Measurements from ENCODE around the gene ST8SIA3. TPM values are rescaled to one million over a fixed set of nuclear protein-coding genes. Genes with fewer than 3 reads are reported as not detected.
A peak's percentile ranks its signal among the peaks of the same experiment; 100 is the strongest.

Gene ST8SIA3, protein sequence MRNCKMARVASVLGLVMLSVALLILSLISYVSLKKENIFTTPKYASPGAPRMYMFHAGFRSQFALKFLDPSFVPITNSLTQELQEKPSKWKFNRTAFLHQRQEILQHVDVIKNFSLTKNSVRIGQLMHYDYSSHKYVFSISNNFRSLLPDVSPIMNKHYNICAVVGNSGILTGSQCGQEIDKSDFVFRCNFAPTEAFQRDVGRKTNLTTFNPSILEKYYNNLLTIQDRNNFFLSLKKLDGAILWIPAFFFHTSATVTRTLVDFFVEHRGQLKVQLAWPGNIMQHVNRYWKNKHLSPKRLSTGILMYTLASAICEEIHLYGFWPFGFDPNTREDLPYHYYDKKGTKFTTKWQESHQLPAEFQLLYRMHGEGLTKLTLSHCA
- 4.9 TPM for polyA plus RNA-seq (2013, experiment 1 of 4)
- polyA plus RNA-seq (2013, experiment 2 of 4), result 4.6 TPM
- polyA plus RNA-seq (2013, experiment 3 of 4), result 3.6 TPM
- polyA plus RNA-seq (2013, experiment 4 of 4), result 3.0 TPM

DNA sequence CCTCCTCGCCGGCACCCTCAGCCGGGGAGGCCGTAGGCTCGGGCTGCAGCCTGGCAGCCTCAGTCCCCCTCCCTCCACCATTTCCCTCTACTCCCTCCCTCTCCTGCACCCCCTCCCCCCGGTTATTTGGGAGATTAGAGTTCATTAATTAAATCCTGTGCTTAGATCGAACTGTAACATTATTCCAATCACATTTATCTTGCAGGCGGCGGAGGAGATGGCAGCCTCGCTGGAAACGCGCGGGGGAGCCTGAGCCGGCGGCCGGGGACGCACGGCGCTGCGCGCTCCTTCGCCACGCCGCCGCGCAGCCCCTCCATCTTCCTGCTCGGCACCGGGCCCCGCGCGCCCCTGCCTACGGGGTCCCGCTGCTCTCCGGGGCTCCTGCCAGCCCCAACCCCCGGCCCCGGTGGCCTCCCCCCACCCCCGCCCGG lies at the start of gene ST8SIA3:
Gene ST8SIA3, plus strand, starts transcription at position 287 of the 431 bp plus-strand sequence. CDS start 290 bp downstream, outside the sequence.
- Histone ChIP-seq H3K4me3 (ENCODE audit: insufficient read depth, low read depth, low read length) (peak within 1 kb of the TSS; percentile 65), H3K4me1 (ENCODE audit: control insufficient read depth, insufficient read depth, low read length) (peaks cover 4% of the 10 kb centered on the region), H3K27ac (ENCODE audit: insufficient read depth, low read depth, low read length, poor library complexity, severe bottlenecking) (no peak within 1 kb of the TSS), H3K9me3 (ENCODE audit: control insufficient read depth, low read length) (no peaks in the 10 kb centered on the region), H3K36me3 (ENCODE audit: control insufficient read depth, insufficient read depth, low read length) (no peaks in the 10 kb centered on the region), H3K27me3 (ENCODE audit: control insufficient read depth, insufficient read depth, low read length, poor library complexity, severe bottlenecking) (peaks cover 14% of the 10 kb centered on the region)
- 1% methylated on average over 31 to 34 of the region's 38 CpGs for WGBS, 2 experiments

GRCh38 chr18:57311472-57311871 lies 40.9 kb upstream of the ST8SIA3 start:
- Histone ChIP-seq H3K4me1 (ENCODE audit: control insufficient read depth, insufficient read depth, low read length) (no peaks in the 10 kb centered on the region), H3K36me3 (ENCODE audit: control insufficient read depth, insufficient read depth, low read length) (no peaks in the 10 kb centered on the region), H3K27ac (ENCODE audit: insufficient read depth, low read depth, low read length, poor library complexity, severe bottlenecking) (no peak overlapping the region), H3K27me3 (ENCODE audit: control insufficient read depth, insufficient read depth, low read length, poor library complexity, severe bottlenecking) (no peaks in the 10 kb centered on the region), H3K4me3 (ENCODE audit: insufficient read depth, low read depth, low read length) (no peak overlapping the region), H3K9me3 (ENCODE audit: control insufficient read depth, low read length) (no peaks in the 10 kb centered on the region)
- 95 to 96% methylated on average over 4 of the region's 4 CpGs for WGBS, 2 experiments

- no peaks in the 10 kb centered on the region for H3K36me3 ChIP-seq (ENCODE audit: control insufficient read depth, insufficient read depth, low read length)
- H3K9me3 ChIP-seq (ENCODE audit: control insufficient read depth, low read length), result no peaks in the 10 kb centered on the region
- no peak overlapping the region for H3K27ac ChIP-seq (ENCODE audit: insufficient read depth, low read depth, low read length, poor library complexity, severe bottlenecking)
- 90 to 100% methylated on average over 3 of the region's 3 CpGs for WGBS, 2 experiments
- H3K27me3 ChIP-seq (ENCODE audit: control insufficient read depth, insufficient read depth, low read length, poor library complexity, severe bottlenecking), result no peaks in the 10 kb centered on the region
- no peak overlapping the region for H3K4me3 ChIP-seq (ENCODE audit: insufficient read depth, low read depth, low read length)
- H3K4me1 ChIP-seq (ENCODE audit: control insufficient read depth, insufficient read depth, low read length), result no peaks in the 10 kb centered on the region
Observed at GRCh38 chr18:57312346-57313144, 39.8 kb upstream of the ST8SIA3 start.

GRCh38 chr18:57320603-57321002 lies 31.8 kb upstream of the ST8SIA3 start:
- Histone ChIP-seq H3K27me3 (ENCODE audit: control insufficient read depth, insufficient read depth, low read length, poor library complexity, severe bottlenecking) (no peaks in the 10 kb centered on the region), H3K9me3 (ENCODE audit: control insufficient read depth, low read length) (no peaks in the 10 kb centered on the region), H3K27ac (ENCODE audit: insufficient read depth, low read depth, low read length, poor library complexity, severe bottlenecking) (no peak overlapping the region), H3K4me3 (ENCODE audit: insufficient read depth, low read depth, low read length) (no peak overlapping the region), H3K4me1 (ENCODE audit: control insufficient read depth, insufficient read depth, low read length) (no peaks in the 10 kb centered on the region), H3K36me3 (ENCODE audit: control insufficient read depth, insufficient read depth, low read length) (no peaks in the 10 kb centered on the region)
- 86 to 97% methylated on average over 2 of the region's 2 CpGs for WGBS, 2 experiments

- WGBS, 2 experiments, result 83 to 84% methylated on average over 1 of the region's 1 CpG
- Histone ChIP-seq H3K36me3 (ENCODE audit: control insufficient read depth, insufficient read depth, low read length) (no peaks in the 10 kb centered on the region), H3K9me3 (ENCODE audit: control insufficient read depth, low read length) (no peaks in the 10 kb centered on the region), H3K27ac (ENCODE audit: insufficient read depth, low read depth, low read length, poor library complexity, severe bottlenecking) (no peak overlapping the region), H3K27me3 (ENCODE audit: control insufficient read depth, insufficient read depth, low read length, poor library complexity, severe bottlenecking) (no peaks in the 10 kb centered on the region), H3K4me3 (ENCODE audit: insufficient read depth, low read depth, low read length) (no peak overlapping the region), H3K4me1 (ENCODE audit: control insufficient read depth, insufficient read depth, low read length) (no peaks in the 10 kb centered on the region)
Observed at GRCh38 chr18:57325491-57326166, 26.7 kb upstream of the ST8SIA3 start.

GRCh38 chr18:57326718-57327323 lies 25.5 kb upstream of the ST8SIA3 start:
- no peaks in the 10 kb centered on the region for H3K9me3 ChIP-seq (ENCODE audit: control insufficient read depth, low read length)
- 90 to 91% methylated on average over 8 of the region's 8 CpGs for WGBS, 2 experiments
- H3K4me3 ChIP-seq (ENCODE audit: insufficient read depth, low read depth, low read length), result no peak overlapping the region
- no peaks in the 10 kb centered on the region for H3K36me3 ChIP-seq (ENCODE audit: control insufficient read depth, insufficient read depth, low read length)
- no peaks in the 10 kb centered on the region for H3K4me1 ChIP-seq (ENCODE audit: control insufficient read depth, insufficient read depth, low read length)
- no peak overlapping the region for H3K27ac ChIP-seq (ENCODE audit: insufficient read depth, low read depth, low read length, poor library complexity, severe bottlenecking)
- no peaks in the 10 kb centered on the region for H3K27me3 ChIP-seq (ENCODE audit: control insufficient read depth, insufficient read depth, low read length, poor library complexity, severe bottlenecking)

- Histone ChIP-seq H3K27me3 (ENCODE audit: control insufficient read depth, insufficient read depth, low read length, poor library complexity, severe bottlenecking) (no peaks in the 10 kb centered on the region), H3K36me3 (ENCODE audit: control insufficient read depth, insufficient read depth, low read length) (no peaks in the 10 kb centered on the region), H3K4me1 (ENCODE audit: control insufficient read depth, insufficient read depth, low read length) (no peaks in the 10 kb centered on the region), H3K27ac (ENCODE audit: insufficient read depth, low read depth, low read length, poor library complexity, severe bottlenecking) (no peak overlapping the region), H3K9me3 (ENCODE audit: control insufficient read depth, low read length) (no peaks in the 10 kb centered on the region), H3K4me3 (ENCODE audit: insufficient read depth, low read depth, low read length) (no peak overlapping the region)
- 88 to 98% methylated on average over 3 of the region's 3 CpGs for WGBS, 2 experiments
Observed at GRCh38 chr18:57328665-57329064, 23.7 kb upstream of the ST8SIA3 start.

DNA sequence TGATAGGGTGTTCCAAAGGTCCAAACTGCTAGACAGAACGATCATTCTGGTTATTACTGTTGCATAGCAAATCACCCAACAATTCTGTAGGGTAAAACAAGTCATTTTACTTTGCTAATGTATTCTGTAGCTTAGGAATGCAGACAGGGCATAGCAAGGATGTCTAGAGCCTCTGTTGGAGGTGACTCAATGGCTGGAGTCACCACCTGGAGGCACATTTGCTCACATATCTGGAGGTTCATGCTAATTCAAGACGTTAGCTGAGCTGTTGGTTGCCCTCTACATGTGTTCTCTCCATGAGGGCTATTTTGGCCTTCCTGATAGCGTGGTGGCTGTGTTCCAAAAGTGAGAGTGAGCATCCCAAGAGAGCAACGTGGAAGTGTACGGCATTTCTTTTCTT lies 22.5 kb upstream of the ST8SIA3 start:
- 91 to 94% methylated on average over 5 of the region's 5 CpGs for WGBS, 2 experiments

GRCh38 chr18:57331718-57332117 lies 20.6 kb upstream of the ST8SIA3 start:
- no peaks in the 10 kb centered on the region for H3K36me3 ChIP-seq (ENCODE audit: control insufficient read depth, insufficient read depth, low read length)
- no peaks in the 10 kb centered on the region for H3K27me3 ChIP-seq (ENCODE audit: control insufficient read depth, insufficient read depth, low read length, poor library complexity, severe bottlenecking)
- H3K27ac ChIP-seq (ENCODE audit: insufficient read depth, low read depth, low read length, poor library complexity, severe bottlenecking), result no peak overlapping the region
- H3K4me1 ChIP-seq (ENCODE audit: control insufficient read depth, insufficient read depth, low read length), result no peaks in the 10 kb centered on the region
- no peak overlapping the region for H3K4me3 ChIP-seq (ENCODE audit: insufficient read depth, low read depth, low read length)
- 90 to 100% methylated on average over 1 of the region's 2 CpGs for WGBS, 2 experiments
- no peaks in the 10 kb centered on the region for H3K9me3 ChIP-seq (ENCODE audit: control insufficient read depth, low read length)

More for the DNA sequence above, 22.5 kb upstream of the ST8SIA3 start:
- Histone ChIP-seq H3K4me1 (ENCODE audit: control insufficient read depth, insufficient read depth, low read length) (no peaks in the 10 kb centered on the region), H3K9me3 (ENCODE audit: control insufficient read depth, low read length) (no peaks in the 10 kb centered on the region), H3K27me3 (ENCODE audit: control insufficient read depth, insufficient read depth, low read length, poor library complexity, severe bottlenecking) (no peaks in the 10 kb centered on the region), H3K27ac (ENCODE audit: insufficient read depth, low read depth, low read length, poor library complexity, severe bottlenecking) (no peak overlapping the region), H3K4me3 (ENCODE audit: insufficient read depth, low read depth, low read length) (no peak overlapping the region), H3K36me3 (ENCODE audit: control insufficient read depth, insufficient read depth, low read length) (no peaks in the 10 kb centered on the region)
